ENCODE data around the gene SLC6A3. TPM values are rescaled to one million over a fixed set of nuclear protein-coding genes. Genes with fewer than 3 reads are reported as not detected.
"Not testable (repeated sequence)": the region's sequence is repeated elsewhere in the genome, so short reads cannot be mapped to it uniquely, and the experiment has no call there.

SLC6A3 gene
- total RNA-seq, 1 donor from 2014 or later, result not detected

DNA sequence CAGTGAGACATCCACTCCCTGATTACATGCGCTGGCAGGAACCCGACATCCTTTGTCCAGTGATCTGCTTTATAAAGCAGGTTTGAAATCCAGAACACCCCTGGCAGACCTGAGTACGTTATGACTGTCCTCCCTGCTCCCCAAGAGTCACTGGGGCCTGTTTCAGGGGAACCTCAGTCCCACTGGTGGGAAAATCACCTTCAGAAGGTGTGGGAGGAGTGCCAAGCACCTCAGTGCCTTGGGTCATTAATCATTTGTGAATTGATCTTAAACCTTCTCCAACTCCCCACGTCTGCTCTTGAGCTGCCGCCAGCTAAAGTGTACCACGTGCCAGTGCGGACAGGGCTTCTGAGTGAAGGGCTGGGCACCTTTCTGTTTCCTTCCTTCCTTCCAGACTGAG lies 16.2 kb downstream of the SLC6A3 start:
- Mint-ChIP-seq H3K4me1 (ENCODE audit: low read depth) (no peaks in the 10 kb centered on the region), H3K27ac (no peak overlapping the region), H3K9me3 (peaks cover 65% of the 10 kb centered on the region), H3K36me3 (ENCODE audit: low read depth) (peaks cover 4% of the 10 kb centered on the region), H3K27me3 (ENCODE audit: low read depth) (no peaks in the 10 kb centered on the region), H3K4me3 (ENCODE audit: low read depth) (no peak overlapping the region)
- no peak for DNase-seq (ENCODE audit: low spot score)
- intact Hi-C loops (cut with micrococcal nuclease), result no loop called here

DNA sequence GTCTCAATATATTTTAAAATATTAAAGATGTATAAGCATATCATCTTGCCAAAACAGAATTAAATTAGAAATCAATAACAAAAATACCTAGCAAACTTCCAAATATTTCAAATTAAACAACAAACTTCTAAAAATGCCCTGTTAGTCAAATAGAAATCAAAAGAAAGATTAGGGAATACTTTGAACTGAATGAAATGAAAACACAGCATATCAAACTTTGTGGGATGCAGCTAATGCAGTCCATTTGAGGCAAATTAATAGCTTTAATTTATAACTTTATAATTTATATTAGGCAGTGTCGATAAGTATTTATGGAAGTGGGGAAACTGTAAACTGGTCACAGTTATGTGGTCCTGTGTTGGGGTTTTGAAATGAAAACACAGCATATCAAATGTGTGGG lies 17.1 kb downstream of the SLC6A3 start:
- H3K36me3 Mint-ChIP-seq (ENCODE audit: low read depth), result peaks cover 4% of the 10 kb centered on the region
- peaks cover 58% of the 10 kb centered on the region for H3K9me3 Mint-ChIP-seq
- DNase-seq (ENCODE audit: low spot score), result no peak
- no peak overlapping the region for H3K27ac Mint-ChIP-seq
- no peaks in the 10 kb centered on the region for H3K4me1 Mint-ChIP-seq (ENCODE audit: low read depth)
- H3K27me3 Mint-ChIP-seq (ENCODE audit: low read depth), result no peaks in the 10 kb centered on the region
- H3K4me3 Mint-ChIP-seq (ENCODE audit: low read depth), result no peak overlapping the region
- intact Hi-C loops (cut with micrococcal nuclease), result no loop called here

- peaks cover 4% of the 10 kb centered on the region for H3K36me3 Mint-ChIP-seq (ENCODE audit: low read depth)
- no peak for DNase-seq (ENCODE audit: low spot score)
- peaks cover 41% of the 10 kb centered on the region for H3K9me3 Mint-ChIP-seq
- no peaks in the 10 kb centered on the region for H3K27me3 Mint-ChIP-seq (ENCODE audit: low read depth)
- H3K4me1 Mint-ChIP-seq (ENCODE audit: low read depth), result no peaks in the 10 kb centered on the region
- no peak overlapping the region for H3K27ac Mint-ChIP-seq
- intact Hi-C loops (cut with micrococcal nuclease), result no loop called here
- H3K4me3 Mint-ChIP-seq (ENCODE audit: low read depth), result no peak overlapping the region
Observed at GRCh38 chr5:1424716-1425115, 20.5 kb downstream of the SLC6A3 start.

DNA sequence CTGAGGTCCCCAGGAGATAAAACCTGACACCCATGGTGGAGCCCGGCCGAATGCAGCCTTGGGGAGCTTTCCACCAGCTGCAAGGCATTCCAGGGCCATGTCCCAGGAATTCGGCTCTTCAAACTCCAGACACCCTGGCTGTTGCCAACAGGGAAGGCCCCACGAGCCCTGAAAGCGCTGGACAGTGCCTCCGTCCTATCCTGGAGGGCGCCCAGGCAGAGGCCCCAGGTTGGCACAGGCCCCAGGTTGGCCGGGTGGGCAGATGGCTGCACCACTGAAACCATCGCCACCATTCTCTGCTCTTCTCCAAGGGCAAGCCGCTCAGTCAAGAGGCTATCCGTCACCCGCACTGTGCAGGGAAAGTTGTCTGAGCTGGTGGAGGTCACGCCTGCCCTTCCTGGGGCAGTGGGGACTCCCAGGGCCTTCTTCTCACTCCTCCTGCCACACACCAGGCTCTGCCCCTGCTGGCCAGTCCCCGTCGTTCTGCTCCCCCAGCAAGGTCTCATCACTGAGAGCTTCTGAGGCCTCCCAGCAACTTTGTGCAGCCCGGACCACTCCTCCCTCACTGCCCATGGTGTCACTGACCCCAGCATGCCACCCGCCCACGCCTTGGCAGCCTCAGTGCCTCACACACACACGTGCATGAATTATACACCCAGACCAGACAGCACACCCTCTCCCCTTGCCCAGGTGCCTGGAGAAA lies 21.2 kb downstream of the SLC6A3 start:
- Mint-ChIP-seq H3K27ac (no peak overlapping the region), H3K36me3 (ENCODE audit: low read depth) (no peaks in the 10 kb centered on the region)
- intact Hi-C loops (cut with micrococcal nuclease), result no loop called here

GRCh38 chr5:1422522-1422921 lies 22.7 kb downstream of the SLC6A3 start:
- peaks cover 23% of the 10 kb centered on the region for H3K9me3 Mint-ChIP-seq
- intact Hi-C loops (cut with micrococcal nuclease); H3K27ac Mint-ChIP-seq; H3K4me3 Mint-ChIP-seq (ENCODE audit: low read depth); H3K36me3 Mint-ChIP-seq (ENCODE audit: low read depth); H3K27me3 Mint-ChIP-seq (ENCODE audit: low read depth); DNase-seq (ENCODE audit: low spot score); H3K4me1 Mint-ChIP-seq (ENCODE audit: low read depth): not testable (repeated sequence)

More for the DNA sequence above, 21.2 kb downstream of the SLC6A3 start:
- Mint-ChIP-seq H3K27me3 (ENCODE audit: low read depth) (no peaks in the 10 kb centered on the region), H3K9me3 (peaks cover 34% of the 10 kb centered on the region), H3K4me3 (ENCODE audit: low read depth) (no peak overlapping the region), H3K4me1 (ENCODE audit: low read depth) (no peaks in the 10 kb centered on the region)
- DNase-seq (ENCODE audit: low spot score), result no peak

- Mint-ChIP-seq H3K9me3 (peaks cover 16% of the 10 kb centered on the region), H3K4me1 (ENCODE audit: low read depth) (no peaks in the 10 kb centered on the region), H3K4me3 (ENCODE audit: low read depth) (no peak overlapping the region), H3K36me3 (ENCODE audit: low read depth) (no peaks in the 10 kb centered on the region), H3K27me3 (ENCODE audit: low read depth) (no peaks in the 10 kb centered on the region), H3K27ac (no peak overlapping the region)
- intact Hi-C loops (cut with micrococcal nuclease), result no loop called here
- no peak for DNase-seq (ENCODE audit: low spot score)
Observed at GRCh38 chr5:1421521-1422341, 23.5 kb downstream of the SLC6A3 start.

DNA sequence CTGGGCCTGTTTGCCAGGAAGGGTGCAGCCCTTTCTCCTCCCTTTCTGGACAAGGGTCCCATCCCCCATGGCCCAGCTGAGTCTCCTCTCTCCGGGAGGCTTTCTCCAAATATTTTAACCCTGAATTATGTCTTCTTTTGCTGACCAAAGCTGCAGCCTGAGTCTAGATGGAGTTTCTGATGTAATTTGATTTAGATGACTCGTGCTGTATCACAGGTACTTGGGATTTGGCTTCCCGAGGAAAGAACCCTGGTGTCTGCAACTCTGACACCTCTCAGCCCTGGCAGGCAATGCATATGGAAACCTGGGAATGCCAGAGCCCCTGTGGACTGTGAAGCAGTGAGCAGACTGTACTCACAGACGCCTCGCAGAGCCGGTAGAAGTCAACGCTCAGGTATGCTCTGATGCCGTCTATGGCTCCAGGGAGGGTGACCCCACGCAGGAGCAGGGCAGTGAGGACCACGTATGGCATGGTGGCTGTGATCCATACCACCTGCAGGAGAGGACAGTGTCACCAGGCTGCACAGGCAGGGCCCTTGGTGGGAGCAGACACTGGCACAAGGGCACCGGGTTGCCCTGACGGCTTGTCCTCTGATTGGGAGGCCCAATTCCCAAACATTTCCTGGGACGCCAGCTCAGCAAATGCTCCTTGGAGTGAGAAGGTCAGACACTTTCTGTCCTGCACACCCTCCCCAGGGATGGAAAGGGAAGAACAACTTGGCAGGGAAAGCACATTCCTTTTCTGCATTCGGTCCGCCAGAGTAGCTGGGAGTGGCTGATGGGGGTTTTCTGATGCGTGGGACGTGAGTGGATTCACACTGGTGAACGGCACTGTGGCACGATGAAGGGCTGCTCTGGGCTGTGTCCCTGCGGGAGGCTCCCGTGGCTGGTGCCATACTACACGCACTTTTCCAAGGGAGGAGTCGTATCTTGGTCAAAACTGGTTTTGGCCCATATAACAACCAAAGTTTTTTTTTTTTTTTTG lies 24.7 kb downstream of the SLC6A3 start:
- Mint-ChIP-seq H3K4me1 (ENCODE audit: low read depth) (no peaks in the 10 kb centered on the region), H3K27ac (no peak overlapping the region), H3K36me3 (ENCODE audit: low read depth) (no peaks in the 10 kb centered on the region), H3K27me3 (ENCODE audit: low read depth) (no peaks in the 10 kb centered on the region), H3K9me3 (peaks cover 4% of the 10 kb centered on the region), H3K4me3 (ENCODE audit: low read depth) (no peak overlapping the region)
- DNase-seq (ENCODE audit: low spot score), result no peak
- intact Hi-C loops (cut with micrococcal nuclease), result no loop called here

GRCh38 chr5:1419476-1420210 lies 25.6 kb downstream of the SLC6A3 start:
- Mint-ChIP-seq H3K4me1 (ENCODE audit: low read depth) (no peaks in the 10 kb centered on the region), H3K36me3 (ENCODE audit: low read depth) (no peaks in the 10 kb centered on the region), H3K9me3 (peaks cover 4% of the 10 kb centered on the region), H3K4me3 (ENCODE audit: low read depth) (no peak overlapping the region), H3K27me3 (ENCODE audit: low read depth) (no peaks in the 10 kb centered on the region), H3K27ac (no peak overlapping the region)
- intact Hi-C loops (cut with micrococcal nuclease), result no loop called here
- DNase-seq (ENCODE audit: low spot score), result no peak

DNA sequence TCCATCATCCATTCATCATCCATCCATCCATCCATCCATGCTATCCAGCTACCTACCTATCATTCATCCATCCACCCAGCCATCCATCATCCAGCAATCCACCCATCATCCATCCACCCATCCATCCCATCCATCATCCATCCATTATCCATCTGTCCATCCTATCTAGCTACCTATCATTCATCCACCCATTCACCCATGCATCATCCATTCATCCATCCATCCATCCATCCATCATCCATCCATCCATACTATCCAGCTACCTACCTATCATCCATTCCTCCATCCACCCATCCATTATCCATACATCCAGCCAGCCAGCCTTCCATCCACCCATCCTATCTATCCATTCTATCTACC lies 26.3 kb downstream of the SLC6A3 start:
- Mint-ChIP-seq H3K36me3 (ENCODE audit: low read depth) (no peaks in the 10 kb centered on the region), H3K4me1 (ENCODE audit: low read depth) (no peaks in the 10 kb centered on the region), H3K9me3 (no peaks in the 10 kb centered on the region), H3K27ac (no peak overlapping the region), H3K4me3 (ENCODE audit: low read depth) (no peak overlapping the region), H3K27me3 (ENCODE audit: low read depth) (no peaks in the 10 kb centered on the region)
- intact Hi-C loops (cut with micrococcal nuclease), result no loop called here
- DNase-seq (ENCODE audit: low spot score), result no peak

- Mint-ChIP-seq H3K9me3 (no peaks in the 10 kb centered on the region), H3K36me3 (ENCODE audit: low read depth) (no peaks in the 10 kb centered on the region), H3K4me3 (ENCODE audit: low read depth) (no peak overlapping the region), H3K27me3 (ENCODE audit: low read depth) (no peaks in the 10 kb centered on the region), H3K4me1 (ENCODE audit: low read depth) (no peaks in the 10 kb centered on the region), H3K27ac (no peak overlapping the region)
- DNase-seq (ENCODE audit: low spot score), result no peak
- intact Hi-C loops (cut with micrococcal nuclease), result no loop called here
Observed at GRCh38 chr5:1418238-1418920, 26.9 kb downstream of the SLC6A3 start.

- Mint-ChIP-seq H3K4me1 (ENCODE audit: low read depth) (no peaks in the 10 kb centered on the region), H3K27ac (no peak overlapping the region), H3K4me3 (ENCODE audit: low read depth) (no peak overlapping the region), H3K9me3 (no peaks in the 10 kb centered on the region), H3K36me3 (ENCODE audit: low read depth) (no peaks in the 10 kb centered on the region), H3K27me3 (ENCODE audit: low read depth) (no peaks in the 10 kb centered on the region)
- no peak for DNase-seq (ENCODE audit: low spot score)
- intact Hi-C loops (cut with micrococcal nuclease), result no loop called here
Observed at GRCh38 chr5:1417586-1418225, 27.5 kb downstream of the SLC6A3 start.

All from activated T-helper 2 cell treated with anti-CD3 and anti-CD28 coated beads, Interferon-gamma antibody, Interleukin-2, Interleukin-4, amounts not matched to agents 10 μg/mL and 5 μg/mL and 100 μg/mL, durations not matched to agents 14 hours and 24 hours and 36 hours (primary cell).